Stimulated activated CD8-positive, alpha-beta memory T cell treated with anti-CD3 and anti-CD28 coated beads, Interleukin-7, amount 100 ng/mL, for 24 hours (primary cell): Measurements from ENCODE around the gene RAB6D.
"Not testable (repeated sequence)": the region's sequence is repeated elsewhere in the genome, so short reads cannot be mapped to it uniquely, and the experiment has no call there.

Experiments
- DNase-seq: peaks from one replicate; pipeline ENCODE4 v3.0.0-alpha.2; 2020; ENCODE audit warnings: low read depth

RAB6D gene

DNA sequence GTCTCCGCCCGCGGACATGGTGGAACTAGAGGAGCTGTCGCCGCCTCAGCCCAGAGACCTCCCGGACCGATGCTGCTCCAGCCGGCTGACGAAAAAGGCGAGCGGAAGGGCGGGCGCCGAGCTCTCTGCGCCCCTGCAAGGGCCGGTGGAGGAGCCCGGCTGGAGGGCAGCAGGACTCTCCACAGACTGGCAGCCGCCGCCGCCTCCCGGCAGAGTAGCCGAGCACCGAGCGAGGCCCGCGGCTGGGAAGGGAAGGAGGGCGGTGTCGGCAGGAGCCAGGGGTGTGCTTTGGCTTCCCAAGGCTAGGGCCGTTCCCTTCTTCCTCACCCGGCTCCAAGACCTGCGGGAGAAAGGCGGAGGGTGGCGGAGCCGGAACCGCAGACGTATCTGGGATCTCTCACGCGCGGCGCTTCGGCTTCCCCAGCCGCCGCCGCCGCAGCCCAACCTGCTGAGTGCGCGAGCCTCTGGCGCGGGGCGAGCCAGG, at the start of gene RAB6D:
RAB6D (minus strand) TSS at position 466 of the 484 bp plus-strand sequence; CDS start at position 18, 448 bp downstream.
- not testable (repeated sequence) for DNase-seq

DNA sequence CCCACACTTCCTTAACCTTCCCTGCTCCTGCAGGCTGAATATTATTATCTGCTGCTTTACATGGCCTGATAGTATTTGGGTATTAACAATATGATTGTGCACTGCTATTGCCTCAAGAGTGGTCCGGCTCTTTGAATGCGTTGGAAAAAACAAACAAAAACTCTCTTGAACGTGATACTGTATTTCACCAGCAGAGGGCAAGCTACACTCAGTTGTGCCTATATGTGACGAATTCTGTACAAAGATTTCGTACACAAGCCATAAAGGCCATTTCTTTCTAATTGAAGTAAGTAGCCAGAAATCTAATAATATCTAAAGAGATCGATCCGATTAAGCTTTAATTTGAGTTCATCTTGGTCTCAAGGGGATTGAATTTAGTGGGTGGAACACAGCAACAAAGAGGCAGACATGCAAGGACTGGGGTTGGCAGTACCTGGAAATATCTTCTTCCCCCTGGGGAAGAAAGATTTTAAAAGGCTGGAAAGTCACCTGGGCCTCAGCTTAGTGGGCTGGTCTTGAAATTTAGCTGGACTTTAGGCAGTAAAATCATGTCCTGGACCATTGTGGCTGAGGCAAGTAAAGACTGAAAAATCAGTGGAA, 49.3 kb upstream of the RAB6D start:
- DNase-seq, result no peak

GRCh38 chr2:131410173-131410572, 46.2 kb upstream of the RAB6D start:
- no peak for DNase-seq

DNA sequence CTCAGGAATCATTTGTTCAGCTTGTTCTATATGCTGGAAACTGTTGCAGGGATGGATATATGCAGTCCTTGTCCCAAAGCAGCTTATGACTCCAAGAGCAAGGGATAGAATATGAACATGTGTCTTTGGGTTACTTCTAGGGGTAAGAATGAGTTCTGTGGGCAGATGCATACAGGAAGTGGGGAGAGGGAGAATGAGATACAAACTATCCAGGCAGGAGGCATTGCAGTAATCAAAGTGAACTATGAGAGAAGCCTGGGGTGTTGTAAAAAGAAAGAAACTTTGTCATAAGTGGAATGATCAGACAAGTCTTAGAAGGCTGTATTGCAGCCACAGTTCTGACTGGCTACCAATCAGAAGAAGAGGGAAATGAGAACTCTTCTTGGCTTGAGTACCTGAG, 44.8 kb upstream of the RAB6D start:
- DNase-seq, result no peak

DNA sequence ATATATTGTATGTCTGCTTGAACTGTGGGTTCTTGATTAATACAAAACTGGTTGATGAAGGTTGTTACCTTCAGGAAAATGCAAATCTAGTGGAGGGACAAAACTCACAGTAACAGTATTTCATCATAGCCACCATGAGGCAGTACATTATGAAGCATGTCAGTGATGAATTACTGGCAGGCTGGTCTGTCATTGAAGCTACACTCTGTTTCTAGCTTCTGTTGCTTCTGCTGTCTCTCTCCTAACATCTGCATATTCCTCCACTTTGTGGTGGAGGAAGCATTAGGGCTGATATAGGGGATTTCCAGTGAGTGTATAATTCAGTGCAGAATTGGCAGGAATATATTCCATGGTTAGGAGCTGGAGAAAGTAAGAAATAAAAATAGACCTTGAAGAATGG, 44.2 kb upstream of the RAB6D start:
- no peak for DNase-seq

DNA sequence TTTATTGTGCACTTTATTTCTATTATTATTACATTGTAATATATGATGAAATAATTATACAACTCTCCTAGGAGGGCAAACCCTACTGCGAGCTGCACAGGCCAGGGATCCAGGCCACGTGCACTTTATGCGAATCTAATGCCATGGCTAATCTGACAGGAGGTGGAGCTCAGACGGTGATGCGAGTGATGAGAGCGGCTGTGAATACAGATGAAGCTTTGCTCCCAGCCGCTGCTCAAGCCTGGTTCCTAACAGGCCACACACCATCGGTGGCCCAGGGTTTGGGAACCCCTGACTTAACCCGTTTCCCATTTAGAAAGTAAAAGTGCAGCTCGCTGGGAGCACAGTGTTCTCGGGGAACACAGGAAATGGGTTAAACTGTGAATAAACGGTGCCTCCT, 40.8 kb upstream of the RAB6D start:
- DNase-seq, result no peak

- no peak for DNase-seq
Observed at GRCh38 chr2:131402320-131403039, 38.5 kb upstream of the RAB6D start.

DNA sequence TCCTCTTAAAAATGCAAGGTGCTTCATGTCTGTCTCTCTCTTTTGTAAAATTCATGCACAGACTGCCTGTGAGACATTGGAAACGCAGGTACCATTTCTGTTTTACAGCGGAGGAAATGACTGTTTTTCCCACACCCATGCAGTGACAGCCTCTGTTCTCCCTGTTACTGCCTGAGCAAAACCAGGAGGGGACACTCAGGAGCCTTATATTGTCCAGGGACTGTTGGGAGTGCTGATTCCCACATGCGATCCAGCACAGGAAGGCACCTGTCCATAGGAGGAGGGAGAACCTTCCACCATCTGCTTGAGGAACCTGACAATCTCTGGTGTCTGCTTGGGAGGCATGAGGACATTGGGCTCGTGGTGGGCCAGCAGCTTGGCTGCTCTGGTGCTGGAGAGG, 36.9 kb upstream of the RAB6D start:
- no peak for DNase-seq

DNA sequence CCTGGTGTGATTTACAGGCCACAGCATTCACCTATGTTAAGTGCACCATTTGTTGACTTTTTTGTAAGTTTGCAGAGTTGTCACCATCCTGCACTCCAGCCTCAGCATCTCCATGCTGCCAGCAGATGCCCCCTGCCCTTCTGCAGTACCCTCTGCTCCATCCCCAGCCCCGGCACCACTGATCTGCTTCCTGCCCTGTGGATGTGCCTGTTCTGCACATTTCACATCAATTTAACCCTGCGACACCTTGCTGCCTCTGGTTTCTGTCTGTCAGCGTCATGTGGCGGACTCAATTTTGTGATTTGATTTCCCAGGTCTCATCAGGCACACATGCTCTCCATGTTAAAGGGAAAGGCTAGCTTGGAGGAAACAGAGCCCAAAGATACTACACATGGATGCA, 36.5 kb upstream of the RAB6D start:
- DNase-seq, result not testable (repeated sequence)

- not testable (repeated sequence) for DNase-seq
Observed at GRCh38 chr2:131396209-131396608, 32.2 kb upstream of the RAB6D start.

GRCh38 chr2:131395024-131395645, 31.2 kb upstream of the RAB6D start:
- not testable (repeated sequence) for DNase-seq

- DNase-seq, result no peak
Observed at GRCh38 chr2:131394147-131394931, 30.4 kb upstream of the RAB6D start.

DNA sequence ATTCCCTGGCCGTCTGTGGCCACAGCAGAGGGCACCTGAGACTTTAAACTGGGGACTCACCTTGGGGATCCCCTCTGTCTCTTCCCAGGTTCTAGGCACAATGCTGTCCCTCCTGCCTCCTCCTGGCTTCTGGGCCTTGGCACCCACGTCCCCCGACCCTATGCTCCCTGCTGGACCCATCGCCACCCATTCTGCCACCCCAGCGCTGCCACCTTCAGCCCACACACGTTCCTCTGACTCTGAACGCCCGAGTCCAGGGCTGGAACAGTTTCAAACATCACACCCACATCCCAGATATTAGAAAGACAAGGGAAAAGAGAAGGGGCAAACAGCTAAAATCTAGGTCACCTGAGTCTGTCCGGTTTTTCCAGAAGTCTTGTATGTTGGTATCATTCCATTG, 28.0 kb upstream of the RAB6D start:
- DNase-seq, result not testable (repeated sequence)

DNA sequence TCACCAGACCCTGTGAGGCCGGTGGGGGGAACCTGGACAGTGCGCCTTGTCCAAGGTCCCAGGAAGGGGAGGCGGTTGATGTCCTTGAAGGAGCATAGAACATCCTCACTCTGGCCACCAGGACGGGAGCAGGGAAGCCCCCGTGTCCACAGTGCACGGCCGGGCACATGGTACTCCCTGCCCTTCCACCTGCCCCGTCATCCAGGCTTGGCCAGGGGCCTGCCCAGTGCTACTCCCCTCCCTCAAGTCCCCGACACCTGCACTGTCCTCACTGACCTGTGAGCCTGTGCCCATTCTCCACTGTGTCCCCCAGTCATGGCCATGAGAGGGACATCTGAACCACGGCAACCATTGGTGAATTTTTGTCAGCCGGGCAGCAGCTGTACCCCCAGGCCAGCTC, 27.5 kb upstream of the RAB6D start:
- not testable (repeated sequence) for DNase-seq

DNA sequence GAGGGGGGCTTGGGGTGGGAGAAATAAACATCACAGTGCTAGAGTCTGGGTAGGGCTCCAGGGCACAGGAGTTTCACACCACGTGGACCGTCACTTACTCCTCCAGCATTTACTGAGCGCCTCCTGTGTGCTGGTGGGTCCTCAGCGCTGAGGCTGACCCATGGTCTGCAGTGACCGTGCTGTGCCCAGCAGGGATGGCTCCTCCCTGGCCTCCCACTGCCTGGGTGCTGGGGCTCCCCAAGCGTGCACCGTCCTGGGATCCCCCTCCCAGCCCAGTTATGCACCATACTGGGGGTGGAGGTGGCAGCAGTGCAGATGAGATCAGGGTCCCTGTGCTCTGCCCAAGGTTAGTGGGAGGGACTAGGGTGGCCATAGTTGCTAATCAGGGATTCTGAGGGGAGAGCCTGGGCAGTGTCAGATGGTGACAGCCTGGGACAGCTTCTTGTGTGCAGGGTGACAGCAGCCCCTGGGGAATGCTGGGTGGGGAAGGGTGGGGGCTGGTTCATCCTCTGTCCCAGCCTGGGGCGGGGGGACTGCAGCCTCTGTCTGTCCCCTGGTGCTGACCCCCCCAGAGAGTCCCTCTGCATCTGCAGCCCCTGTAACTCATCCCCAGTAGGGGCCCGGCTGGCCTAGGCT, 26.6 kb upstream of the RAB6D start:
- not testable (repeated sequence) for DNase-seq

DNA sequence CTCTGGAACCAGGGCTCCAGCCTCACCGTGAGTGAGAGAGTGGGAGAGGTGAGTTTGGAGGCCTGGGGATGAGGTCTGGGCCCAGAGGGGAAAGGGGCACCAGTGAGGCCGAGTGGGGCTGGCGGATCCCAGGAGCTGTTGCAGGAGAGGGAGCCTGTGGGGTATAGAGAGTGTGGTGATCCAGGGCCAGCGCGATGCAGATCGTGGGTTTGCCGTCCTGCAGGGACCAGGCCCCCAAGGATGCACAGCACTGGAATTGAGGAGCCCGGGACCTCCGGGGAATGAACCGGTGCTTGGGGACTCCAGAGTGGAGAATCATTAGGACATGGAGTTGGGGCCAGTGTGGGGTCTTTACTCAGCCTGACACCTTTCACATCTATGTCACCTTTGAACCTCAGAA, 25.7 kb upstream of the RAB6D start:
- DNase-seq, result no peak

DNA sequence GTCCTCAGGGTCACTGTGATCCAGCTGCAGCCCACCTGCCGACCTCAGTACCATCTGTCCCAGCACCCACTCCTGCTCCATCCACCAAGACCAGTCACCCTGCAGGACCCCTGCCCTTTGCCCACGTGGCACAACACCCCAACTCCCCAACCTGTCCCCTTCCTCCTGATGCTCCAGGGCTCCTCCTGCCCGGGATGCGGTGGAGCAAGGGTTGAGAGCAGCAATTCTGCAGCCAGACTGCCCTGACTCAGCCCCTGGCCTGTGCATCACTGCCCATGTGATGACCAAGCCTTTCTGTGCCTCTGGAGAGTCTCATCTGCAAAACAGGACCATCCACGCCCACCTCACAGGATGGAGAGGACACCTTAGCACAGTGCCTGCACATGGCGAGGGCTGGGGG, 24.9 kb upstream of the RAB6D start:
- not testable (repeated sequence) for DNase-seq

GRCh38 chr2:131373111-131373510, 9.1 kb upstream of the RAB6D start:
- not testable (repeated sequence) for DNase-seq

GRCh38 chr2:131369954-131370353, 6.0 kb upstream of the RAB6D start:
- DNase-seq, result no peak

DNA sequence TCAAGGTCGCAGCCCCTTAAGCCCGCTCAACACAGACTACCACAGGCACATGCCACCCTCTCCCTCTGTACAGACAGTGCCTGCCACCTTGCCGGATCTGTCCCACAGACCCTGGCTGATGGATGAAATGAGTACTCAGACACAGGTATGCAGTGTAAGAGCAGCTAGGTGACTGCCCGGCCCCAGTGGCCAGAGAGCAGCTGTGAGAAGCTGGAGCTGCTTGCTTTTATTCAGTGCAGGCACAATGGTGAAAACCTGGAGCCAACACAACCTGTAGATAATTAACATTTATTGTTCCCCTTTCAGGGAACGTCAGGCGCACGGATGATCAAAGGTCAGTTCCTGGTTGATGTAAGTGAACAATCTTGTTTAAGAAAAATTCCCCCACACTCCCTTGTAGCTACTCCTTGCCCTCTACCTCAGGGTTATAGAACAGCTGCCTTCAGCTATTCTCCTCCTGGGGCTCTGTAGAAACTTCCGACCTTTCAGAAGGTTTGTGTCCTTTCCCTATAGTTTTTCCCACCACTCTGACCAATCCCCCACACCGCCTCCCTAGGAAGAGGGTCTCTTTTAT, 4.6 kb upstream of the RAB6D start:
- not testable (repeated sequence) for DNase-seq

- no peak for DNase-seq
Observed at GRCh38 chr2:131367352-131367751, 3.4 kb upstream of the RAB6D start.

GRCh38 chr2:131366643-131367042, 2.7 kb upstream of the RAB6D start:
- no peak for DNase-seq
